Measurements from ENCODE around the gene MT2A.
"Not testable (repeated sequence)": the region's sequence is repeated elsewhere in the genome, so short reads cannot be mapped to it uniquely, and the experiment has no call there.

Gene MT2A

GRCh38 chr16:56621665-56622445, 13.5 kb downstream of the MT2A start:
- DNase-seq (ENCODE audit: low read depth): not testable (repeated sequence)

GRCh38 chr16:56623184-56623583, 14.8 kb downstream of the MT2A start:
- not testable (repeated sequence) for DNase-seq (ENCODE audit: low read depth)

DNA sequence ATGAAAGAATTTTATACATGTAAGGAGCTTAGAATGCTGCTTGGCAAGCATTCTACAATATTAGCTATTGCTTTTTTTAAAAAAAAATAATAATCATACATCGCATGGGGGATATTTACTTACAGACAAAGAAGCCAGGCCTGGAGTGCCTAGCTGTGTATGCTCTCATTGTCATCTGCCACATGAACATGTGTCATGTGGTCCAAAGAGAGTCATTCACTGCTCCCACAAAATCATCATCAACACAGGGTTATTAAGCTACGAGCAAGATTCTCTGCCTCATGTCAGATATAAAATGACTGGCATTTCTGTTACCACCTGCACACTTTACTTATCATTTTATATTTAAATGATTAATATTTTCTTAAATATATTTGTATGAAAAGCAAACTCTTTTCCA, 15.3 kb downstream of the MT2A start:
- DNase-seq (ENCODE audit: low read depth): no peak

GRCh38 chr16:56625140-56625942, 17.0 kb downstream of the MT2A start, which contains the start of gene MT1E:
Gene MT1E, plus strand, starts transcription at chr16:56625781. Its CDS starts 71 bp downstream, at chr16:56625852.
- DNase-seq (ENCODE audit: low read depth): no peak

GRCh38 chr16:56625943-56626654, 17.7 kb downstream of the MT2A start:
- DNase-seq (ENCODE audit: low read depth): no peak

- no peak for DNase-seq (ENCODE audit: low read depth)
These were observed 18.3 kb downstream of the MT2A start for GRCh38 chr16:56626685-56627084.

DNA sequence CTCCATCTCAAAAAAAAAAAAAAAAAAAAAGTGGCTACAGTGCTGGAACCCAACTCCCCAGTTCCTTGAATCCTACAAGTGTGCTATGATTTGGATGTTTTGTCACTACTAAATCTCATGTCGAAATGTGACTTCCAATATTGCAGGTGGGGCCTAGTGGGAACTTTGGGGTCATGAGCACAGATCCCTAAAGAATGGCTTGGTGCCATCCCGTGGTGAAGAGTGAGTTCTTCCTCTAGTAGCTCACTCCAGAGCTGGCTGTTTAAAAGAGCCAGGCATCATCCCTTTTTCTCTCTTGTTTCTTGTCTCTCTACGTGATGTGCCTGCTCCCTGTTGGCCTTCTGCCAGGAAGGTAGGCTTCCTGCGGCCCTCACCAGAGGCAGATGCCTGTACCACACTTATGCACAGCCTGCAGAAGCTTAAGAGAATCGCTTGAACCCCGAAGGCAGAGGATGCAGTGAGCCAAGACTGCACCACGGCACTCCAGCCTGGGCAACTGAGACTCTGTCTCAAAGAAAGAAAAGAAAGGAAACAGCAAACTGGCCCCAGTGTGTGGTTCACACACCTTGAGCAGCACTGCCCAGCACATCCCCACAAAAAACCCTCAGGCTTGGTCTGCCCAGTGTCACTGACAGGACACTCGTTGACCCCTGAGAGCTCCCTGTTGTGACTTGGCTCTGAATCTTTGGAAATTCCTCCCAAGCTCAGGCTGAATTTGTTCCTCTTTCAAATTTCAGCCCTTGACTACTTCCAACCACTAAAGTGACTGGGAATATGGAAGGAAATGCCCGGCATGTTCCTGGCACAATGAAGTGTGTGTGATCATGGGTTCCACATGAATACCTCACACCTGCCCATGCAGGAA, 20.3 kb downstream of the MT2A start:
- DNase-seq (ENCODE audit: low read depth): no peak

DNA sequence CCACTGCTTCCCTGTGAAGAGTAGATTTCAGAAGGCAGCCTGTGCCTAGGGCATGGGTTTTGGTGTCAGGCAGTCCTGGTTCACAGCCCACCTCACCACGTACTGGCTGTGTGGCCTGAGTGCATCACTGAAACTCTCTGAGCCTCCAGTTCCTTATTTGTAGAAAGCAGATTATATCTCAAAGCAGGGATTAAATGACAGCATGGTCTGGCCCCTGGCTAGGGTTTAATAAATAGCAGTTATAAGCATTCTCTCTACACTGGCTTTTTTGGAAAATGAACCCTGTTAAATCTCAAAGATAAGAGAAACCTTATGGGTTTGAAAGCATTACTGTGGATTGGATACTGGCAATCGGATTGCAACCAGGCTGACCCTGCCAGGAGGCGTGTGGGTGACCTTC, 21.1 kb downstream of the MT2A start:
- DNase-seq (ENCODE audit: low read depth): no peak

- DNase-seq (ENCODE audit: low read depth): no peak
These were observed 21.8 kb downstream of the MT2A start for GRCh38 chr16:56630134-56630533.

DNA sequence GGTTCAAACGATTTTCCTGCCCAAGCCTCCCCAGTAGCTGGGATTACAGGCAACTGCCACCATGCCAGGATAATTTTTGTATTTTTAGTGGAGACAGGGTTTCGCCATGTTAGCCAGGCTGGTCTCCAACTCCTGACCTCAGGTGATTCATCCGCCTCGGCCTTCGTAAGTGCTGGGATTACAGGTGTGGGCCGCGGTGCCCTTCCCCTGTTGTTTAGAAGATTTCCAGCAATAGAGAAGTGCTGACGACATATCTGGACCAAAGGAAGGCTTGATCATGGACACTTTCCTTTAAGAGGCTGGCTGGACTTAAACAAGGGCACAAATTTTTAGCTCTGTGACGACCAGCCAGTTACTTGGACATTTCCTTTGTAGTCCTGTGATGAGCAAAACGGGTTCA, 22.8 kb downstream of the MT2A start:
- no peak for DNase-seq (ENCODE audit: low read depth)

DNA sequence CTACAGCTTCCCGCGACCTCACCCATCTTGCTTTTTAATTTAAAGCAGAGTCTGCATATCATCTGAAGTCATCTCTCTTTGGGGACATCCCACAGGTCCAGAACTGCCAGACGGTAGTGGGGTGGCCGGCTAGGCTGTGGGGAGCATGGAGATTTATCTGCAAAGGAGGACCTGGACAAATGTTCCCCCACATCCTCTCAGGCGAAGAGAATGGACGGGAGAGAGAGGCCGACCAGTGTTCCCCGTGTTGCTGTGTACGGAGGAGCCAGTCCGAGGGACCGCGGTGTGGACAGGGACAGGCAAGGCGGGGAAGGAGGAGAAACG, 23.4 kb downstream of the MT2A start:
- DNase-seq (ENCODE audit: low read depth): no peak

DNA sequence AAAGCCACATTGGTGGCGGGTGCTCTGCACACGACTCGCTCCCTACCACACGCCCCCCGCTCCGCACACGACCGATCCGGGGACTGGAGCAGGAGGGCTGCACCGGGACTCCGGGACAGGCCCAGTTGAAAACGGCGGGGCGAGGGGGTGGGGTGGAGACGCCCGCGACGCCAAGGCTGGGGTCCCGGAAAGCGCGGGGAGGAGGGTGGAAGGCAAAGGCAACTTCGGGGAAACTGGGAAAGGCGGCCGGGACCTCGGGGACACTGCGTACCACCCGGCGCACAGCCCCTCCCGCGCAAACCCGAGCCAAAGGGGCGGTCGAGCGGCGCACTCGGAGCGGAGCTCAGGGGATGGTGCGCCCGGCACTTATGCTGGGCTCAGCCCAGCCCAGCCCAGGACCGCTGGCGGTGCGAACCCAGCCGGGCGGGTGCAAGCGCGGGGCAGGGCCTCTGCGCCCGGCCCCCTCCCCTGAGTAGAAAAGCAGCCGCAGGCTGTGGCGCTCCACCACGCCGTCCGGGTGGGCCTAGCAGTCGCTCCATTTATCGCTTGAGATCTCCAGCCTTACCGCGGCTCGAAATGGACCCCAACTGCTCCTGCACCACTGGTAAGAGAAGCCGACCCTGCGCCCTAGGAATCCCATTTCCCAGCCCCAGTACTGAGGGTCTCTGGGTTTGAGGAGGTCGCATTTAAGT, 23.9 kb downstream of the MT2A start, which contains the start of gene MT1M:
TSS of gene MT1M (plus strand) at position 504 of the 692 bp plus-strand sequence. CDS start at position 577, 73 bp downstream.
- no peak for DNase-seq (ENCODE audit: low read depth)

DNA sequence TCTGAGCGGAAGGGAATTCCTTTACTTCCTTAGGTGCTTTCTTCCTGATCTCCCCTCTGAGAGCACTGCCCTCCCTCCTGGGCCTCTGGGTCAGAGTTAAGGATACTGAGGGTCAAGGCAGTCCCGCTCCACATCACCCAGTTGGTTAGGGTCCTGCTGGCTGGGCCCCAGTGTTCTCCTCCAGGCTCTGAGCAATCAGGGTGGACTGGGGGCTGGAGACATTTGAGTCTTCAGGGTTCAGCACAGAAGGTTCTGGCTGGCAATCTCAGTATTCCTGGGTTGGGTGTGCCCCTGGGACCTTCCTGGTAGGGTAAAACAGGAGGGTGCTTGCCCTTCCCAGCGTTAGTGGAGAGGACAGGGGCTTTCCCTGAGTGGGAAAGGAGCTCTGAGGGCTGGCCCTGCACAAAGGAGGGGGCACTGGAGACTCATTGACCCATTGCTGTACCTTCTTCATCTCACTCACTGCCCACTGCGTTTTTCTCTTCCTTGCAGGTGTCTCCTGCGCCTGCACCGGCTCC, 24.5 kb downstream of the MT2A start:
- DNase-seq (ENCODE audit: low read depth): no peak

GRCh38 chr16:56633535-56633934, 25.2 kb downstream of the MT2A start:
- DNase-seq (ENCODE audit: low read depth): no peak

- no peak for DNase-seq (ENCODE audit: low read depth)
These were observed 26.5 kb downstream of the MT2A start for GRCh38 chr16:56634715-56635440.

DNA sequence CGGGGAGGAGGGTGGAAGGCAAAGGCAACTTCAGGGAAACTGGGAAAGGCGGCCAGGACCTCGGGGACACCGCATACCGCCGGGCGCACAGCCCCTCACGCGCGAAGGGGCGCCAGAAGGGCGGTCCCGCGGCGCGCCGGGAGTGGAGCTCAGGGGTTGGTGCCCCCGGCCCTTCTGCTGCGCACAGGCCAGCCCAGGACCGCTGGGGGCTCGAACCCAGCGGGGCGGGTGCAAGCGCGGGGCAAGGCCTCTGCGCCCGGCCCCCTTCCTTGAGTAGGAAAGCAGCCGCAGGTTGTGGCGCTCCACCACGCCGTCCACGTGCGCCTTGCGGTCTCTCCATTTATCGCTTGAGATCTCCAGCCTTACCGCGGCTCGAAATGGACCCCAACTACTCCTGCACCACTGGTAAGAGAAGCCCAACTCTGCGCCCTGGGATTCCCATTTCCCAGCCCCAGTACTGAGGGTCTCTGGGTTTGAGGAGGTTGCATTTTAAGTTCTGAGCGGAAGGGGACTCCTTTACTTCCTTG, 27.1 kb downstream of the MT2A start:
- no peak for DNase-seq (ENCODE audit: low read depth)

DNA sequence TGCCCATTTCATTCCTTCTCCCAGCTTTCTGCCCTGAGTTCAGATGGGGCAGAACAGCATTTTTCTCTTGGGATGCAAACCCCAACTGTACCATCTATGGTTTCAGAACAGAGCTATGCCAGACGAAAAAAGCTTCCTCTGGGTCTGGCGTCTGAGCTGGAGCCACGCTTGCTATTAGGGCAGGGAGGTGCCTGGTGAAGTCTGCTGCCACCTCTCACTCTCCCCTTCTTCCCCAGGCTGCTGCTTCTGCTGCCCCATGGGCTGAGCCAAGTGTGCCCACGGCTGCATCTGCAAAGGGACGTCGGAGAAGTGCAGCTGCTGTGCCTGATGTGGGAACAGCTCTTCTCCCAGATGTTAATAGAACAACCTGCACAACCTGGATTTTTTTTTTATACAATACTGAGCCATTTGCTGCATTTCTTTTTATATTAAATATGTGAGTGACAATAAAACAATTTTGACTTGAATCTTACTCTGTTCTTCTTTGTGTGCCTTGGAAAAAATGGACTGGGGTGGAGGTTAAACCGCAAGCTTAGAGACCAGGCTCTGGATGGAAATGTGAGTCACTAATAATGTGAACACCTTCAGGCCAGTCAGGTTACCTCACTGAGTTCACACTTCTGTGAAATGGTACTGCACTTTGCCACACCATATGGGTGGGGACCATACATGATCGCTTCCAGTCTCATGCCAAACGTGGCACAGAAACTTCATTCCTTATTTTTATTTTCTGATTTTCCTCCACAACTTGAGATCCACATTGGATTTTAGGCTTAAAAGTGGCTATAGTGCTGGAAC, 28.4 kb downstream of the MT2A start:
- DNase-seq (ENCODE audit: low read depth): no peak

DNA sequence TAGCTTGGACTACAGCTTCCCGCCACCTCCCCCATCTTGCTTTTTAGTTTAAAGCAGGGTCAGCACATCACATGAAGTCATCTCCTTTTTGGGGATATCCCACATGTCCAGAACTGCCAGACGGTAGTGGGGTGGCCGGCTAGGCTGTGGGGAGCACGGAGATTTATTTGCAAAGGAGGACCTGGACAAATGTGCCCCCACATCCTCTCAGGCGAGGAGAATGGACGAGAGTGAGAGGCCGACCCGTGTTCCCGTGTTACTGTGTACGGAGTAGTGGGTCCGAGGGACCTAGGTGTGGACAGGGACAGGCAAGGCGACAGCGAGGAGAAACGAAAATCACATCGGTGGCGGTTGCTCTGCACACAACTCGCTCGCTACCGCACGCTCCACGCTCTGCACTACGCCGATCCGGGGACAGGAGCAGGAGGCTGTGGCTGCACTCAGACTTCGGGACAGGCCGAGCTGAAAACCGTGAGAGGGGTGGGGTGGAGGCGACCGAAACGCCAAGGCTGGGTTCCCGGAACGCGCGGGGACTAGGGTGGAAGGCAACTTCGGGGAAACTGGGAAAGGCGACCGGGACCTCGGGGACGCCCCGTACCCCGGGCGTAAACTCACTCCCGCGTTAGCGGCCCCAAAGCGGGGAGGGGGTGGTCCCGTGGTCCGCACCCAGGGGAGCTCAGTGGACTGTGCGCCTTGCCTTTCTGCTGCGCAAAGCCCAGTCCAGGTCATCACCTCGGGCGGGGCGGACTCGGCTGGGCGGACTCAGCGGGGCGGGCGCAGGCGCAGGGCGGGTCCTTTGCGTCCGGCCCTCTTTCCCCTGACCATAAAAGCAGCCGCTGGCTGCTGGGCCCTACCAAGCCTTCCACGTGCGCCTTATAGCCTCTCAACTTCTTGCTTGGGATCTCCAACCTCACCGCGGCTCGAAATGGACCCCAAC, 29.7 kb downstream of the MT2A start, which contains the start of gene MT1A:
TSS of gene MT1A (plus strand) at position 853 of the 937 bp plus-strand sequence. CDS start at position 926, 73 bp downstream.
- DNase-seq (ENCODE audit: low read depth): no peak

Measured in GM04504 (cell line).